Measurements from ENCODE around the gene IRAK4.

GRCh38 chr12:43760396-43760795 is 1.6 kb downstream of the IRAK4 start:
- TF ChIP-seq GATA2 (IDR thresholded peaks at IDR 0.05; ENCODE audit: low read depth, low read length) (no peak), GATA3 (IDR thresholded peaks at IDR 0.05; ENCODE audit: low read depth, low read length) (no peak)
